GM12891 (cell line): ENCODE data around the gene XCL1.

Source experiments
- POLR2A ChIP-seq: IDR thresholded peaks from 2 replicates; pipeline ENCODE4 v1.6.1; 2011; ENCODE audit warnings: low read depth, low read length, control low read depth
- POLR2AphosphoS5 ChIP-seq: IDR thresholded peaks from 2 replicates; pipeline ENCODE4 v1.6.1; 2011; ENCODE audit warnings: low read depth, low read length, control low read depth
- SPI1 ChIP-seq: IDR thresholded peaks from 2 replicates; pipeline ENCODE4 v1.6.1; 2011; ENCODE audit warnings: low read depth, low read length, control low read depth
- TAF1 ChIP-seq: IDR thresholded peaks from 2 replicates; pipeline ENCODE4 v1.6.1; 2011; ENCODE audit warnings: low read depth, low read length, control low read depth

- no peak for TF ChIP-seq POLR2AphosphoS5
- TF ChIP-seq TAF1 = no peak
- TF ChIP-seq POLR2A = no peak
- no peak for TF ChIP-seq SPI1
Observed at GRCh38 chr1:168572633-168573032, 3.8 kb upstream of the XCL1 start.
